Measurements from ENCODE around the gene HS3ST1.

Gene HS3ST1

GRCh38 chr4:11455201-11455835 lies 26.6 kb upstream of the HS3ST1 start:
- TF ChIP-seq, protein P1, sequence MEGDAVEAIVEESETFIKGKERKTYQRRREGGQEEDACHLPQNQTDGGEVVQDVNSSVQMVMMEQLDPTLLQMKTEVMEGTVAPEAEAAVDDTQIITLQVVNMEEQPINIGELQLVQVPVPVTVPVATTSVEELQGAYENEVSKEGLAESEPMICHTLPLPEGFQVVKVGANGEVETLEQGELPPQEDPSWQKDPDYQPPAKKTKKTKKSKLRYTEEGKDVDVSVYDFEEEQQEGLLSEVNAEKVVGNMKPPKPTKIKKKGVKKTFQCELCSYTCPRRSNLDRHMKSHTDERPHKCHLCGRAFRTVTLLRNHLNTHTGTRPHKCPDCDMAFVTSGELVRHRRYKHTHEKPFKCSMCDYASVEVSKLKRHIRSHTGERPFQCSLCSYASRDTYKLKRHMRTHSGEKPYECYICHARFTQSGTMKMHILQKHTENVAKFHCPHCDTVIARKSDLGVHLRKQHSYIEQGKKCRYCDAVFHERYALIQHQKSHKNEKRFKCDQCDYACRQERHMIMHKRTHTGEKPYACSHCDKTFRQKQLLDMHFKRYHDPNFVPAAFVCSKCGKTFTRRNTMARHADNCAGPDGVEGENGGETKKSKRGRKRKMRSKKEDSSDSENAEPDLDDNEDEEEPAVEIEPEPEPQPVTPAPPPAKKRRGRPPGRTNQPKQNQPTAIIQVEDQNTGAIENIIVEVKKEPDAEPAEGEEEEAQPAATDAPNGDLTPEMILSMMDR (conservative IDR thresholded peaks at IDR 0.05; ENCODE audit: low read depth, low read length): no peak
- H2AFZ ChIP-seq (ENCODE audit: low read depth): no peak overlapping the region
- no peaks in the 10 kb centered on the region for H3K36me3 ChIP-seq (ENCODE audit: insufficient read depth)
- H3K27me3 ChIP-seq (ENCODE audit: insufficient read depth, low read depth): no peaks in the 10 kb centered on the region
- H3K4me1 ChIP-seq (ENCODE audit: low read depth, poor library complexity, severe bottlenecking): no peaks in the 10 kb centered on the region
- H3K4me2 ChIP-seq: no peak overlapping the region
- H3K4me3 ChIP-seq (IDR thresholded peaks at IDR 0.05; ENCODE audit: insufficient read depth, low read depth, low read length): no peak overlapping the region
- no peak overlapping the region for H3K9ac ChIP-seq
- no peak overlapping the region for H3K27ac ChIP-seq
- H3K79me2 ChIP-seq (ENCODE audit: insufficient read depth, low read depth): no peaks in the 10 kb centered on the region
- H4K20me1 ChIP-seq (ENCODE audit: insufficient read depth): no peaks in the 10 kb centered on the region

DNA sequence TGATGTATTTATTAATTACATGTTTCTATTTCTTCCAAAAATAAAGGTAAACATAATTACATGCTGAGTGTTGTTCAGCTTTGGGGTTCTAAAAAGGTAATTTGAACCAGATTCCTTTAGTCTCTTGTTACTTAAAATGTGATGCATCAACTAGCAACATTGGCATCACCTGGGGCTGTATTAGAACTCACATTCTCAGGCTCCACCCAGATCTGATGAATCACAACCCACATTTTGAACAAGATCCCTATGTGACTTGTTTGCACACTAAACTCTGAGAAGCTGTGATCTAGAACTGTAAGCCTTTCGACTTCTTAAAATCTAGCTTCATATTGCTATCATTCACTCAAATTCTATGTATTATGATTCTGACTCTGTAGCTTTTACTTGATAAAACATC lies 23.0 kb upstream of the HS3ST1 start:
- H3K4me2 ChIP-seq: no peak overlapping the region
- TF ChIP-seq, protein P1 (conservative IDR thresholded peaks at IDR 0.05; ENCODE audit: low read depth, low read length): no peak
- H3K36me3 ChIP-seq (ENCODE audit: insufficient read depth): no peaks in the 10 kb centered on the region
- H3K79me2 ChIP-seq (ENCODE audit: insufficient read depth, low read depth): no peaks in the 10 kb centered on the region
- H3K9ac ChIP-seq: no peak overlapping the region
- H3K27ac ChIP-seq: no peak overlapping the region
- H3K27me3 ChIP-seq (ENCODE audit: insufficient read depth, low read depth): no peaks in the 10 kb centered on the region
- no peak overlapping the region for H2AFZ ChIP-seq (ENCODE audit: low read depth)
- no peaks in the 10 kb centered on the region for H4K20me1 ChIP-seq (ENCODE audit: insufficient read depth)
- H3K4me3 ChIP-seq (IDR thresholded peaks at IDR 0.05; ENCODE audit: insufficient read depth, low read depth, low read length): no peak overlapping the region
- no peaks in the 10 kb centered on the region for H3K4me1 ChIP-seq (ENCODE audit: low read depth, poor library complexity, severe bottlenecking)

DNA sequence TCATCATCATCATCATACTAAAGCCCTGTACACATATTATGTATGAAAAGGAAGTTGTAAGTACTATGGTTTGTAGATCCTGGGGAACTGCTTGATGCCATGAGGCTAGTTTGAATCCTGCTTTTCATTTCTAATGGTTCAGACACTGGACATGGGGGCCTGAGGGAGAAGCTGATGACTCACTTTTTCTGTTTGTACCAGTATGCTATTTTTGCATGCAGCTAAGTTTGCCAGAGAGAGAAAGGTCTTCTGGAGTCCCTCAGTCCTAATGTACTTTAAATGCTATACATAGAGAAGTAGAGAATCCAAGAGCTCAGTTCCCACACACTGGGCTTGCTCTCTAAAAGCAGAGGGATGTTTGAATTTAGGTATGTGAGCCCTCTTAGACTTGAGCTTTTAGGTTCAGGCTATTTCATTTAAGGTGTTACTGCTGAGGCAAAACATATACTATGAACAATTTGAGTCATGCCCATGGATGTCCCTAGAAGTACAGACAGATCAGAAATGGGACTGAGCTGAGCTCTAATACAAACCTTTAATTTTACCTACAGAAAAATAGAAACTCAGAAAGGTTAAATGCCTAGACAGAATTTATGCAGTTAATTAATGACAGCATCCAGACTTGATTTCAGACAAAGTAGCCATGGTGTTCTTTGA lies 17.6 kb upstream of the HS3ST1 start:
- no peaks in the 10 kb centered on the region for H3K27me3 ChIP-seq (ENCODE audit: insufficient read depth, low read depth)
- no peaks in the 10 kb centered on the region for H3K79me2 ChIP-seq (ENCODE audit: insufficient read depth, low read depth)
- TF ChIP-seq, protein P1 (conservative IDR thresholded peaks at IDR 0.05; ENCODE audit: low read depth, low read length): no peak
- H3K27ac ChIP-seq: no peak overlapping the region
- H3K4me1 ChIP-seq (ENCODE audit: low read depth, poor library complexity, severe bottlenecking): no peaks in the 10 kb centered on the region
- H2AFZ ChIP-seq (ENCODE audit: low read depth): no peak overlapping the region
- H3K4me3 ChIP-seq (IDR thresholded peaks at IDR 0.05; ENCODE audit: insufficient read depth, low read depth, low read length): no peak overlapping the region
- H3K9ac ChIP-seq: no peak overlapping the region
- no peaks in the 10 kb centered on the region for H3K36me3 ChIP-seq (ENCODE audit: insufficient read depth)
- H3K4me2 ChIP-seq: no peak overlapping the region
- no peaks in the 10 kb centered on the region for H4K20me1 ChIP-seq (ENCODE audit: insufficient read depth)

GRCh38 chr4:11441194-11441556 lies 12.5 kb upstream of the HS3ST1 start:
- Histone ChIP-seq H3K27me3 (ENCODE audit: insufficient read depth, low read depth) (no peaks in the 10 kb centered on the region), H3K27ac (no peak overlapping the region), H3K4me2 (no peak overlapping the region), H2AFZ (ENCODE audit: low read depth) (no peak overlapping the region), H3K4me1 (ENCODE audit: low read depth, poor library complexity, severe bottlenecking) (no peaks in the 10 kb centered on the region), H3K36me3 (ENCODE audit: insufficient read depth) (no peaks in the 10 kb centered on the region), H4K20me1 (ENCODE audit: insufficient read depth) (no peaks in the 10 kb centered on the region), H3K9ac (no peak overlapping the region), H3K79me2 (ENCODE audit: insufficient read depth, low read depth) (no peaks in the 10 kb centered on the region), H3K4me3 (IDR thresholded peaks at IDR 0.05; ENCODE audit: insufficient read depth, low read depth, low read length) (no peak overlapping the region)
- TF ChIP-seq, protein P1 (conservative IDR thresholded peaks at IDR 0.05; ENCODE audit: low read depth, low read length): no peak
